NCI-H146 (cell line): Measurements from ENCODE around the gene PPP1R12C.
"Not testable (repeated sequence)": the region's sequence is repeated elsewhere in the genome, so short reads cannot be mapped to it uniquely, and the experiment has no call there.

ENCODE experiments used
- DNase-seq: peaks from one replicate; lab custom pipeline; 2025; lab: John Stamatoyannopoulos, UW

The PPP1R12C gene

GRCh38 chr19:55111238-55111831, 6.1 kb downstream of the PPP1R12C start:
- DNase-seq = no peak

GRCh38 chr19:55109527-55110291, 7.7 kb downstream of the PPP1R12C start:
- no peak for DNase-seq

- DNase-seq = not testable (repeated sequence)
Measured at GRCh38 chr19:55107252-55107651, 10.2 kb downstream of the PPP1R12C start.

- no peak for DNase-seq
Measured at GRCh38 chr19:55106591-55106990, 10.8 kb downstream of the PPP1R12C start.

- DNase-seq = no peak
Measured at GRCh38 chr19:55105237-55105636, 12.2 kb downstream of the PPP1R12C start.

GRCh38 chr19:55103190-55103589, 14.2 kb downstream of the PPP1R12C start:
- no peak for DNase-seq

GRCh38 chr19:55101261-55101660, 16.2 kb downstream of the PPP1R12C start:
- DNase-seq = no peak

- DNase-seq = no peak
Measured at GRCh38 chr19:55099557-55100506, 17.6 kb downstream of the PPP1R12C start.

- DNase-seq = no peak
Measured at GRCh38 chr19:55098716-55099556, 18.5 kb downstream of the PPP1R12C start.

GRCh38 chr19:55097864-55098715, 19.3 kb downstream of the PPP1R12C start:
- DNase-seq = no peak

- no peak for DNase-seq
Measured at GRCh38 chr19:55096061-55096701, 21.3 kb downstream of the PPP1R12C start.

- DNase-seq = no peak
Measured at GRCh38 chr19:55095260-55096060, 22.0 kb downstream of the PPP1R12C start.

GRCh38 chr19:55094456-55095259, 22.8 kb downstream of the PPP1R12C start:
- DNase-seq = no peak

- DNase-seq = no peak
Measured at GRCh38 chr19:55092423-55093318, 24.8 kb downstream of the PPP1R12C start.

GRCh38 chr19:55091955-55092354, 25.5 kb downstream of the PPP1R12C start:
- DNase-seq = no peak

- DNase-seq = no peak
Measured at GRCh38 chr19:55091126-55091910, 26.1 kb downstream of the PPP1R12C start.

- no peak for DNase-seq
Measured at GRCh38 chr19:55090564-55090963, 26.9 kb downstream of the PPP1R12C start.
